GM12878 (cell line): ENCODE measurements around the gene SFI1. TPM values are rescaled to one million over a fixed set of nuclear protein-coding genes. Genes with fewer than 3 reads are reported as not detected.

Source experiments
- CEBPB ChIP-seq, 2 experiments: fragments of 150-350 bp in 1 of 2; IDR thresholded peaks; 2 replicates each; pipeline ENCODE4 v1.6.1; 2012 to 2014; ENCODE audit warnings: low read depth in 2 of 2, low read length in 2 of 2, borderline replicate concordance in 1 of 2, inconsistent platforms in 1 of 2
- JUNB ChIP-seq: IDR thresholded peaks from 2 replicates; pipeline ENCODE4 v1.6.1; 2016; ENCODE audit warnings: antibody characterized with exemption, mild to moderate bottlenecking
- NFYB ChIP-seq: IDR thresholded peaks from 2 replicates; pipeline ENCODE4 v1.6.1; 2011; ENCODE audit warnings: low read depth, mild to moderate bottlenecking, low read length, improper control_type of control experiment, moderate library complexity; ENCODE audit not compliant: insufficient read depth
- PAX5 ChIP-seq: IDR thresholded peaks from 2 replicates; pipeline ENCODE4 v1.6.1; 2011; ENCODE audit warnings: low read depth, low read length, borderline replicate concordance
- SP1 ChIP-seq: IDR thresholded peaks from one replicate; pipeline ENCODE4 v1.6.1; 2011; ENCODE audit warnings: low read depth, low read length
- ZBED1 ChIP-seq: IDR thresholded peaks from 2 replicates; pipeline ENCODE4 v1.6.1; 2016; ENCODE audit warnings: borderline replicate concordance
- polyA plus RNA-seq, 11 experiments: library from polyadenylated mRNA; depleted of rRNA in 4 of 11; unstranded in 6 of 11; stranded (reverse) in 5 of 11; fragments of >200 nt; fragmentation: Nextera tagmentation in 4 of 11; fragmentation: Illumina TruSeq in 1 of 11; extraction: Ambion mirVana in 4 of 11; extraction: Trizol in 1 of 11; gene quantifications; 1 replicate in 1 of 11; 2 replicates in 10 of 11; pipeline versions ENCODE4 v1.2.1 to v1.2.3, GENCODE V29; 2011 to 2016; ENCODE audit warnings: inconsistent platforms in 2 of 11, missing spikeins in 2 of 11, low read depth in 1 of 11
- total RNA-seq, 4 experiments: library from RNA; depleted of rRNA in 3 of 4; stranded (reverse); fragments of >200 nt in 3 of 4; fragmentation: Illumina TruSeq in 1 of 4; extraction: Trizol in 1 of 4; gene quantifications; 2 replicates each; pipeline versions ENCODE4 v1.2.1 to v1.2.3, GENCODE V29; 2013 to 2021
- TF ChIP-seq, protein P1 (sequence below): fragments of 450-650 bp; IDR thresholded peaks from 2 replicates; pipeline ENCODE4 v1.6.1; 2017; ENCODE audit warnings: mild to moderate bottlenecking, moderate library complexity
- TF ChIP-seq, protein P2 (sequence below): fragments of 450-650 bp; formaldehyde crosslinking; IDR thresholded peaks from 2 replicates; pipeline ENCODE4 v1.4.0; 2020; ENCODE audit warnings: mild to moderate bottlenecking, moderate library complexity

The SFI1 gene
- total and polyA plus RNA-seq, 10 of the 15 experiments (the other 5 are each of a cell fraction or from before 2014, with no cell fraction given) = 6.3 to 70.1 (median 30.4) TPM

DNA sequence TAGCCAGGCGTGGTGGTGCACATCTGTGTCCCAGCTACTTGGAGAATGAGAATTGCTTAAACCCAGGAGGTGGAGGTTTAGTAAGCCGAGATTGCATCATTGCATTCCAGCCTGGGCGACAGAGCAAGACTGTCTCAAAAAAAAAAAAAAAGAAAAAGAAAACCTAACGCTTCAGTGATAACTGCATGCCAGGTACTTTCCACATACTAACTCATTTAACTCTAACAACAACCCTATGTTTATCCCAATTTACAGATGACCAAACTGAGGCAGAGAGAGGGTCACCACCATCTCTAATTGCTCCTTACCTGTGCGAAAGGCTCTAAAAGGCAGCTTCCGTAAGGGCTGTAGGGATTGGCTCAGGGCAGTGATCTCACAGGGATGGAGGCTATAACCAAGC lies 154.1 kb downstream of the SFI1 start (continued):
- TF ChIP-seq, protein P1, sequence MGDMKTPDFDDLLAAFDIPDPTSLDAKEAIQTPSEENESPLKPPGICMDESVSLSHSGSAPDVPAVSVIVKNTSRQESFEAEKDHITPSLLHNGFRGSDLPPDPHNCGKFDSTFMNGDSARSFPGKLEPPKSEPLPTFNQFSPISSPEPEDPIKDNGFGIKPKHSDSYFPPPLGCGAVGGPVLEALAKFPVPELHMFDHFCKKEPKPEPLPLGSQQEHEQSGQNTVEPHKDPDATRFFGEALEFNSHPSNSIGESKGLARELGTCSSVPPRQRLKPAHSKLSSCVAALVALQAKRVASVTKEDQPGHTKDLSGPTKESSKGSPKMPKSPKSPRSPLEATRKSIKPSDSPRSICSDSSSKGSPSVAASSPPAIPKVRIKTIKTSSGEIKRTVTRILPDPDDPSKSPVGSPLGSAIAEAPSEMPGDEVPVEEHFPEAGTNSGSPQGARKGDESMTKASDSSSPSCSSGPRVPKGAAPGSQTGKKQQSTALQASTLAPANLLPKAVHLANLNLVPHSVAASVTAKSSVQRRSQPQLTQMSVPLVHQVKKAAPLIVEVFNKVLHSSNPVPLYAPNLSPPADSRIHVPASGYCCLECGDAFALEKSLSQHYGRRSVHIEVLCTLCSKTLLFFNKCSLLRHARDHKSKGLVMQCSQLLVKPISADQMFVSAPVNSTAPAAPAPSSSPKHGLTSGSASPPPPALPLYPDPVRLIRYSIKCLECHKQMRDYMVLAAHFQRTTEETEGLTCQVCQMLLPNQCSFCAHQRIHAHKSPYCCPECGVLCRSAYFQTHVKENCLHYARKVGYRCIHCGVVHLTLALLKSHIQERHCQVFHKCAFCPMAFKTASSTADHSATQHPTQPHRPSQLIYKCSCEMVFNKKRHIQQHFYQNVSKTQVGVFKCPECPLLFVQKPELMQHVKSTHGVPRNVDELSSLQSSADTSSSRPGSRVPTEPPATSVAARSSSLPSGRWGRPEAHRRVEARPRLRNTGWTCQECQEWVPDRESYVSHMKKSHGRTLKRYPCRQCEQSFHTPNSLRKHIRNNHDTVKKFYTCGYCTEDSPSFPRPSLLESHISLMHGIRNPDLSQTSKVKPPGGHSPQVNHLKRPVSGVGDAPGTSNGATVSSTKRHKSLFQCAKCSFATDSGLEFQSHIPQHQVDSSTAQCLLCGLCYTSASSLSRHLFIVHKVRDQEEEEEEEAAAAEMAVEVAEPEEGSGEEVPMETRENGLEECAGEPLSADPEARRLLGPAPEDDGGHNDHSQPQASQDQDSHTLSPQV = no peak
- TF ChIP-seq SP1 (no peak), PAX5 (no peak), NFYB (no peak), JUNB (no peak; the same call in 1 of the 2 replicates), ZBED1 (no peak), CEBPB (IDR thresholded peaks at IDR 0.05; ENCODE audit: borderline replicate concordance in 1 of 2, low read depth in 2 of 2, low read length in 2 of 2) (peak in 1 of 2 experiments; percentile 49; a peak in 1 of 4 replicates)
- TF ChIP-seq, protein P2, sequence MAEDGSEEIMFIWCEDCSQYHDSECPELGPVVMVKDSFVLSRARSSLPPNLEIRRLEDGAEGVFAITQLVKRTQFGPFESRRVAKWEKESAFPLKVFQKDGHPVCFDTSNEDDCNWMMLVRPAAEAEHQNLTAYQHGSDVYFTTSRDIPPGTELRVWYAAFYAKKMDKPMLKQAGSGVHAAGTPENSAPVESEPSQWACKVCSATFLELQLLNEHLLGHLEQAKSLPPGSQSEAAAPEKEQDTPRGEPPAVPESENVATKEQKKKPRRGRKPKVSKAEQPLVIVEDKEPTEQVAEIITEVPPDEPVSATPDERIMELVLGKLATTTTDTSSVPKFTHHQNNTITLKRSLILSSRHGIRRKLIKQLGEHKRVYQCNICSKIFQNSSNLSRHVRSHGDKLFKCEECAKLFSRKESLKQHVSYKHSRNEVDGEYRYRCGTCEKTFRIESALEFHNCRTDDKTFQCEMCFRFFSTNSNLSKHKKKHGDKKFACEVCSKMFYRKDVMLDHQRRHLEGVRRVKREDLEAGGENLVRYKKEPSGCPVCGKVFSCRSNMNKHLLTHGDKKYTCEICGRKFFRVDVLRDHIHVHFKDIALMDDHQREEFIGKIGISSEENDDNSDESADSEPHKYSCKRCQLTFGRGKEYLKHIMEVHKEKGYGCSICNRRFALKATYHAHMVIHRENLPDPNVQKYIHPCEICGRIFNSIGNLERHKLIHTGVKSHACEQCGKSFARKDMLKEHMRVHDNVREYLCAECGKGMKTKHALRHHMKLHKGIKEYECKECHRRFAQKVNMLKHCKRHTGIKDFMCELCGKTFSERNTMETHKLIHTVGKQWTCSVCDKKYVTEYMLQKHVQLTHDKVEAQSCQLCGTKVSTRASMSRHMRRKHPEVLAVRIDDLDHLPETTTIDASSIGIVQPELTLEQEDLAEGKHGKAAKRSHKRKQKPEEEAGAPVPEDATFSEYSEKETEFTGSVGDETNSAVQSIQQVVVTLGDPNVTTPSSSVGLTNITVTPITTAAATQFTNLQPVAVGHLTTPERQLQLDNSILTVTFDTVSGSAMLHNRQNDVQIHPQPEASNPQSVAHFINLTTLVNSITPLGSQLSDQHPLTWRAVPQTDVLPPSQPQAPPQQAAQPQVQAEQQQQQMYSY (CRISPR knock-in tag) = no peak
